Middle frontal gyrus (tissue), 1 donor: ENCODE results near the gene ULK2.
"Not testable (repeated sequence)": the region's sequence is repeated elsewhere in the genome, so short reads cannot be mapped to it uniquely, and the experiment has no call there.

ENCODE experiments used
- DNase-seq: peaks from one replicate; pipeline ENCODE4 v3.0.0-alpha.2; 2015; ENCODE audit warnings: low spot score; ENCODE audit errors: extremely low spot score

Gene ULK2

GRCh38 chr17:19768046-19768782 is 99.5 kb downstream of the ULK2 start:
- DNase-seq, result no peak

- DNase-seq, result peak; percentile 57
These were observed 101.1 kb downstream of the ULK2 start for GRCh38 chr17:19766421-19767270.

GRCh38 chr17:19766016-19766415 is 101.7 kb downstream of the ULK2 start:
- DNase-seq, result no peak

GRCh38 chr17:19763991-19764390 is 103.7 kb downstream of the ULK2 start:
- not testable (repeated sequence) for DNase-seq

- no peak for DNase-seq
These were observed 104.3 kb downstream of the ULK2 start for GRCh38 chr17:19763416-19763815.

- no peak for DNase-seq
These were observed 105.2 kb downstream of the ULK2 start for GRCh38 chr17:19762515-19762961.

GRCh38 chr17:19760746-19761145 is 107.0 kb downstream of the ULK2 start:
- DNase-seq, result no peak

- no peak for DNase-seq
These were observed 107.9 kb downstream of the ULK2 start for GRCh38 chr17:19759568-19760549.

GRCh38 chr17:19757536-19758180 is 110.1 kb downstream of the ULK2 start:
- DNase-seq, result no peak

- DNase-seq, result no peak
These were observed 111.2 kb downstream of the ULK2 start for GRCh38 chr17:19756546-19756945.

- no peak for DNase-seq
These were observed 111.8 kb downstream of the ULK2 start for GRCh38 chr17:19755821-19756510.

GRCh38 chr17:19755392-19755791 is 112.3 kb downstream of the ULK2 start:
- DNase-seq, result no peak

GRCh38 chr17:19753661-19754463 is 113.9 kb downstream of the ULK2 start:
- no peak for DNase-seq

- no peak for DNase-seq
These were observed 114.7 kb downstream of the ULK2 start for GRCh38 chr17:19753051-19753509.

GRCh38 chr17:19752216-19753050 is 115.3 kb downstream of the ULK2 start:
- DNase-seq, result no peak

- no peak for DNase-seq
These were observed 116.9 kb downstream of the ULK2 start for GRCh38 chr17:19750835-19751234.

- DNase-seq, result no peak
These were observed 117.6 kb downstream of the ULK2 start for GRCh38 chr17:19750020-19750572.

GRCh38 chr17:19748807-19749193 is 118.9 kb downstream of the ULK2 start:
- no peak for DNase-seq
